SK-N-SH (cell line): Measurements from ENCODE around the gene IRGQ.

Experiments
- CTCF ChIP-seq: fragments of 200-600 bp; sonication (generic); IDR thresholded peaks from 2 replicates; pipeline ENCODE4 v1.6.1; 2017; ENCODE audit warnings: antibody characterized with exemption, mild to moderate bottlenecking, moderate library complexity
- ELF1 ChIP-seq: IDR thresholded peaks from 2 replicates; pipeline ENCODE4 v1.4.0; 2012
- EP300 ChIP-seq, 2 experiments: IDR thresholded peaks; 2 replicates each; pipeline versions ENCODE4 v1.4.0 to v1.6.1; 2012; ENCODE audit warnings: borderline replicate concordance in 1 of 2, low read depth in 1 of 2, low read length in 1 of 2
- MAX ChIP-seq: IDR thresholded peaks from 2 replicates; pipeline ENCODE4 v1.4.0; 2012; ENCODE audit warnings: low read depth
- MXI1 ChIP-seq: IDR thresholded peaks from 2 replicates; pipeline ENCODE4 v1.6.1; 2012; ENCODE audit warnings: mild to moderate bottlenecking, low read depth, low read length, improper control_type of control experiment
- POLR2AphosphoS5 ChIP-seq: IDR thresholded peaks from 2 replicates; pipeline ENCODE4 v1.6.1; 2012; ENCODE audit warnings: low read depth, low read length
- RAD21 ChIP-seq: IDR thresholded peaks from 2 replicates; pipeline ENCODE4 v1.6.1; 2012; ENCODE audit warnings: mild to moderate bottlenecking, low read length
- RCOR1 ChIP-seq: fragments of 150-350 bp; IDR thresholded peaks from 2 replicates; pipeline ENCODE4 v1.6.1; 2017; ENCODE audit warnings: antibody characterized with exemption, low read length
- REST ChIP-seq: IDR thresholded peaks from 2 replicates; pipeline ENCODE4 v1.6.1; 2012; ENCODE audit warnings: mild to moderate bottlenecking, low read depth, low read length, moderate library complexity
- RFX5 ChIP-seq: IDR thresholded peaks from 2 replicates; pipeline ENCODE4 v1.6.1; 2012; ENCODE audit warnings: mild to moderate bottlenecking, improper control_type of control experiment, low read length
- TAF1 ChIP-seq: IDR thresholded peaks from 2 replicates; pipeline ENCODE4 v1.6.1; 2012; ENCODE audit warnings: low read depth, mild to moderate bottlenecking, low read length, moderate library complexity, borderline replicate concordance
- TEAD4 ChIP-seq: IDR thresholded peaks from 2 replicates; pipeline ENCODE4 v1.4.0; 2012; ENCODE audit warnings: mild to moderate bottlenecking, borderline replicate concordance; ENCODE audit not compliant: insufficient read depth

GRCh38 chr19:43538922-43539321 is 57.0 kb downstream of the IRGQ start:
- TF ChIP-seq ELF1 = no peak
- no peak for TF ChIP-seq CTCF
- no peak for TF ChIP-seq RCOR1
- no peak for TF ChIP-seq REST
- TF ChIP-seq TAF1 = no peak
- no peak for TF ChIP-seq POLR2AphosphoS5
- no peak for TF ChIP-seq MAX
- no peak for TF ChIP-seq RAD21
- TF ChIP-seq MXI1 = no peak
- no peak for TF ChIP-seq RFX5
- no peak for TF ChIP-seq EP300 (IDR thresholded peaks at IDR 0.05; ENCODE audit: borderline replicate concordance in 1 of 2, low read depth in 1 of 2, low read length in 1 of 2)
- TF ChIP-seq TEAD4 = no peak
